Neutrophil (primary cell): ENCODE data around the gene TMIE.

Experiments
- H3K27ac ChIP-seq: fragments of 200-600 bp; sonication (generic); 2 replicates; pipeline ENCODE4 v1.5.1; 2016; ENCODE audit warnings: mild to moderate bottlenecking, moderate library complexity
- H3K27me3 ChIP-seq: fragments of 200-600 bp; sonication (generic); 2 replicates; pipeline ENCODE4 v1.6.0; 2016; ENCODE audit warnings: mild to moderate bottlenecking
- H3K36me3 ChIP-seq: fragments of 200-600 bp; sonication (generic); 2 replicates; pipeline ENCODE4 v1.5.1; 2017
- H3K4me1 ChIP-seq, 2 experiments: fragments of 200-600 bp in 1 of 2; sonication (generic) in 1 of 2; 1 replicate in 1 of 2; 2 replicates in 1 of 2; pipeline versions ENCODE4 v1.5.1 to v1.6.1; 2013 to 2016; ENCODE audit warnings: low read depth in 1 of 2, low read length in 1 of 2, mild to moderate bottlenecking in 1 of 2, moderate library complexity in 1 of 2; ENCODE audit not compliant: control insufficient read depth in 1 of 2, insufficient read depth in 1 of 2
- H3K4me3 ChIP-seq, 2 experiments: fragments of 200-600 bp in 1 of 2; sonication (generic) in 1 of 2; 1 replicate in 1 of 2; 2 replicates in 1 of 2; pipeline ENCODE4 v1.5.1; 2013 to 2016; ENCODE audit warnings: low read depth in 1 of 2, low read length in 1 of 2, mild to moderate bottlenecking in 1 of 2, moderate library complexity in 1 of 2
- H3K9me3 ChIP-seq: fragments of 200-600 bp; sonication (generic); 2 replicates; pipeline ENCODE4 v1.5.1; 2016
- CTCF ChIP-seq: fragments of 200-600 bp; sonication (generic); IDR thresholded peaks from 2 replicates; pipeline ENCODE4 v1.5.1; 2016; ENCODE audit warnings: antibody characterized with exemption

The TMIE gene

DNA sequence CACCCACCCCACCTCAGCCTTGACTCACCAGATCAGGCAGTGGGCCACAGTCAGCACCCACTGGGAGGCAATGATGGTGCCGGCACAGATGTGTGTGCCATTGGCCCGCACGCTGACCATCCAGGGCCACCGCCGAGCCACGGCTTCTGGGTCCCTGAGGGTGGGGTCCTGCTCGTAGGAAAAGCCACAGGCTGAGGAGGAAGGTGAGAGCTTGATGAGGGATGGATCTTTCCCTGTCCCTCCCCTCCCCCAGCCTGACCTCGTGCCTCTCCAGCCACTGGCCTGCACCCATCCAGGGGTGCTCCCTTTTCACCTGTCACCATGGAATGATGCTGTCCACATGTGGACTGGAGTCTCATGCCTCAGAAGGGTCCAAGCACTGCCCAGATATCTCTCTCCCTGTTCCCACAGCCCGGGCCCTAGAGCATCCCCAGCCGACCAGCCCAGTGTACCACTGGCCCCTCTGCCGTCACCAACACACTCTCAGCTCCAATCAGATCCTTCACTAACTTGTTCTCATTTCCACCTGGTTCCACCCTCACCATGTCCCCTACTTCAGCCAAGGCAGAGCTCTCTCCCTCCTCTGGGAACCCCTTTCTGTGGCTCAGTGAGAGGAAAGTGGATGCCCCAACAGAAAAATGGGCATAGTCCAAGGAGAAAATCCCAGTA is 14.4 kb downstream of the TMIE start:
- Histone ChIP-seq H3K9me3 (no peaks in the 10 kb centered on the region), H3K4me1 (no peaks in the 10 kb centered on the region), H3K4me3 (no peak overlapping the region), H3K27me3 (peaks cover 21% of the 10 kb centered on the region), H3K27ac (no peak overlapping the region), H3K36me3 (no peaks in the 10 kb centered on the region)
- no peak for TF ChIP-seq CTCF

DNA sequence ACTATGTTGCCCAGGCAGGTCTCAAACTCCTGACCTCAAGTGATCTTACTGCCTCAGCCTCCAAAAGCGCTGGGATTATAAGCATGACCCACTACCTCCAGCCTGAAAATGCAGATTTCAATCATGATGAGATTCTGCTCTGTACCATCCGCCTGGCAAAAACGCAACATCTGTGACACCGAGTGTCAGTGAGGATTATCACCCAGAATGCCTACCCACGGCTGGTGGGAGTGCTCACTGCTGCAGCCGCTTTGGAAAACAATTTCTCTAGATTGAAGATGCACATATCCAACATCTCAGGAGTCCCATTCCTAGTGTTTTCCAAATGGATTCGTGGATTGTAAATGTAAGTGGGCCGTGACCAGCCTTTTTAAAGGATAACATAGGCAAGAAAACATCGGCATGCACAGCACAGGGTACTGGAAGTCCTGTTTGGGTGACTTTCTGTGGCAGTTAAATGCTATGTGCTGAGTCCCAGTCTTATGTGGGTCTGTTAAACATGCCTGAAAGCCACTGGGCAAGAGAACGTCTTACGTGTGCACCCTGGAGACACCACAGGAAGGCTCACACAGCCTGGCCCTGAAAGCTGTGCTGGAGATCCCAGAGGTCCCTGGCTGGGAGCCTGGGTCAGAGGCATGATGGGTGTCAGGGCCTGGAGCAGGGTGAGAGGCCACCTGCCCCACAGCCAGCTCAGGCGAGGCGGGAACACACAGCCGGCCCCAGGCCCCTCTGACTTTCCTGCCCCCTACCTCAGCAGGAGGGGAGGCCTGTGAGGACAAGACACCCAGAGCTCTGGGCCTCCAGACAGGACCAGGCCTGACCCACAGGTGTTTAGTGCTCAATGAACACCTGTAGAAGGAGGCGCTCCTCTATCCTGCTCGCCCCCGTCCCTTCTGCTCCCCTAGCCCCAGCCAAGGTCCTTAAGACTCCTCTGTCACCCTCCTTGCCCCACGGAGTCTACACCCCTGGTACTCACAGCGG is 15.6 kb downstream of the TMIE start:
- H3K4me1 ChIP-seq, result no peaks in the 10 kb centered on the region
- no peak overlapping the region for H3K4me3 ChIP-seq
- H3K9me3 ChIP-seq, result no peaks in the 10 kb centered on the region
- H3K27ac ChIP-seq, result no peak overlapping the region
- TF ChIP-seq CTCF, result no peak
- H3K36me3 ChIP-seq, result no peaks in the 10 kb centered on the region
- H3K27me3 ChIP-seq, result peaks cover 21% of the 10 kb centered on the region

- Histone ChIP-seq H3K27ac (no peak within 1 kb of the TSS), H3K4me1 (no peaks in the 10 kb centered on the region), H3K36me3 (no peaks in the 10 kb centered on the region), H3K27me3 (peaks cover 21% of the 10 kb centered on the region), H3K4me3 (no peak within 1 kb of the TSS), H3K9me3 (no peaks in the 10 kb centered on the region)
- no peak for TF ChIP-seq CTCF
These were observed 16.4 kb downstream of the TMIE start, which contains the start of gene PRSS50 for GRCh38 chr3:46717447-46718231. Gene PRSS50, minus strand, starts transcription at chr3:46717869. Its CDS starts 45 bp downstream, at chr3:46717824.

DNA sequence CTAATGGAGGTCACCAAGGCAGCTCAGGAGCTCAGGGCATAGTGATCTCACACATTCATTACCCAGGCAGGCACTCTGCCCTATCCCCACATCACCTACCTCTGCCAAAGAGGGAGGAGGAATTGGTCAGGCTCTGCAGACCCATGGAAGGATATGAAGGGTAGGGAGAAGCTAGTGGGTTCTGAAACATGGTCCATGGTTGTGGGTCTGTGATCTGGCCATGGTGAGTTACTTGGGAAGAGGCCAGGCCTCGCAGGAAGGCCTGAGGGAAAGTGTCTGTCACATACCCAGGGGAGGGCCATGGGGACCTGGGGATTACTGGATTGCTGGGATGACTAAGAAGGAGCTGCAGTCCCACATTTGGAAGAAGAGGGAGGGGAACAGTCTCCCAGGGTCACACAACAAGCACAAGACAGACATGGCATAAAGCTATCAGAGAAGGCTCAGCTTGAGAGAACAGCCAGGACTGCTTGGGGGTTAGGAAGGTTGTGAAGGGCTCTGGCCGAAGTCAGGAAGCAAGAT is 17.9 kb downstream of the TMIE start:
- Histone ChIP-seq H3K4me3 (no peak overlapping the region), H3K27ac (no peak overlapping the region), H3K27me3 (peaks cover 21% of the 10 kb centered on the region), H3K9me3 (no peaks in the 10 kb centered on the region), H3K4me1 (no peaks in the 10 kb centered on the region), H3K36me3 (no peaks in the 10 kb centered on the region)
- no peak for TF ChIP-seq CTCF

- Histone ChIP-seq H3K27me3 (peaks cover 21% of the 10 kb centered on the region), H3K27ac (no peak overlapping the region), H3K4me3 (no peak overlapping the region), H3K36me3 (no peaks in the 10 kb centered on the region), H3K9me3 (no peaks in the 10 kb centered on the region), H3K4me1 (no peaks in the 10 kb centered on the region)
- TF ChIP-seq CTCF, result no peak
These were observed 18.6 kb downstream of the TMIE start for GRCh38 chr3:46719735-46720271.
